Measurements from ENCODE around the gene XRCC3.

XRCC3 gene

DNA sequence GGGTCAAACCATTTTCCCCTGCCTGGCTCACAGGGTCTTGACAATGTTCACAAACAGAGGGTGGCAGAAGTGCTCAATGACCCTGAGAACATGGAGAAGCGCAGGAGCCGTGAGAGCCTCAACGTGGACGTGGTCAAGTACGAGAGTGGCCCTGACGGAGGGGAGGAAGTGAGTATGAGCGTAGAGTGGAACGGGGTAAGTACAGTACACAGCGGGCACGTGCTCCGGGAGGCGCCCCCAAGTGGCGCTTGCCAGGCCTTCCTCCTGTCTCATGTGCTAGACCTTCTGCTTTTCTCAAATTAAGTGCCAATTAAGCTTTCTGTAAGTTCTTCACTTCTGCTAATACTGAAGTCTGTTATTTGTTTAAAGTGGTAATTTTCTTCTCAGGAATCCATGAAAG lies 35.9 kb downstream of the XRCC3 start:
- DNase-seq (ENCODE audit: low spot score) = no peak
- no peaks in the 10 kb centered on the region for H3K4me1 Mint-ChIP-seq (ENCODE audit: low read depth)
- H3K36me3 Mint-ChIP-seq (ENCODE audit: low read depth) = peaks cover 40% of the 10 kb centered on the region
- no peak overlapping the region for H3K4me3 Mint-ChIP-seq
- no peaks in the 10 kb centered on the region for H3K9me3 Mint-ChIP-seq
- peak overlapping the region; percentile 55 for H3K27ac Mint-ChIP-seq
- H3K27me3 Mint-ChIP-seq (ENCODE audit: low read depth) = no peaks in the 10 kb centered on the region

DNA sequence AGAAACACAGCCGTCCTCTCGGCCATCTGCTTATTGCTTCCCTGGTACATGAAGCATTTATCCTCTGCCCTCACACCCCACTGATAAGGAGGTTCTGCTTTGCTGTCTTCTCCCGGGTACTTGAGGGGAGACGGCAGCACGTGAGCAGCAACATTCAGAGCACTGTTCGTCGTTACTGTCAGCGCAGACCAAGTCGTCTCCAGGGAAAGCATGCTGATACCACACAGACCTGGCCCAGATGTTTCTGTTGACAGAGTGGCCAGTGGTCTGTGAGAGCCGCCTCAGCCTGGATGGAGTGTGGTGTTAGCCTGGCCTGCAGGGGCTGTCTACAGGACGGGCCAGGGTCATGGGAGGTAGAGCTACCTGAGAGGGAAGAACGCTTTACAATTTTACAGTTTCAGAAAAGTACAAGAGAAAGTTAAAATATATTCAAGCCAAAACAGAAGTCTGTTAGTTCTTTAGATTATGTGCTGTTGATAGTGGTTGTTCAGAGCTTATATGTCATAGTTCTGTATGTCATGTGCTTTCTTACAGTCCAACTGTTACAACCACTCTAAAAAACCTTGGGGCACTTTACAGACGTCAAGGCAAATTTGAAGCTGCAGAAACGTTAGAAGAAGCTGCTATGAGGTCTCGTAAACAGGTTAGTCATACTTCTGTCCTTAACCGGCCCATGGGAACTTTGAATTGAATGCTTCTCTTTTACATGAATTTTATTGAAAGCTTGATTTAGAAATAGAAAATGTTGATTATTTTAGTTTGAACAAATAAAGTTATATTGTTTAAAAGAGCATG lies 38.2 kb downstream of the XRCC3 start:
- peaks cover 51% of the 10 kb centered on the region for H3K36me3 Mint-ChIP-seq (ENCODE audit: low read depth)
- no peak for DNase-seq (ENCODE audit: low spot score)
- H3K27me3 Mint-ChIP-seq (ENCODE audit: low read depth) = no peaks in the 10 kb centered on the region
- no peak overlapping the region for H3K4me3 Mint-ChIP-seq
- H3K4me1 Mint-ChIP-seq (ENCODE audit: low read depth) = no peaks in the 10 kb centered on the region
- no peaks in the 10 kb centered on the region for H3K9me3 Mint-ChIP-seq
- H3K27ac Mint-ChIP-seq = no peak overlapping the region

DNA sequence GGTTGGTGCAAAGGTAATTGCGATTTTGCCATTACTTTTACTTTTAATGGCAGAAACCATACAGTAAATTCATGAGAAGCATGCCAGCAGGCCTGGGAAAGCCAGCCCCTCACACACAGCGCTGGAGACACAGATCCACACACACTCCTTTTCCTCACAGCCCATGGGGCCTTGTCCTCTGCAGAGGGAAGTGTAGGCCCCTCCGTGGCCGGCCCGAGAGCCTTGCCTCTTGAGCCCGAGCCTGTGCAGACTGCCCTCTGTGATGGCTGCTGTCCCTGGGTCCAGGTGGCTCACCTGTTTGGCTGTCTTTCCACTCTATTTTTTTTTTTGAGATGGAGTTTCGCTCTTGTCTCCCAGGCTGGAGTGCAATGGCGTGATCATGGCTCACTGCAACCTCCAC lies 39.3 kb downstream of the XRCC3 start:
- Mint-ChIP-seq H3K27me3 (ENCODE audit: low read depth) (no peaks in the 10 kb centered on the region), H3K4me3 (no peak overlapping the region), H3K36me3 (ENCODE audit: low read depth) (peaks cover 58% of the 10 kb centered on the region), H3K27ac (no peak overlapping the region), H3K4me1 (ENCODE audit: low read depth) (no peaks in the 10 kb centered on the region), H3K9me3 (no peaks in the 10 kb centered on the region)
- DNase-seq (ENCODE audit: low spot score) = no peak

GRCh38 chr14:103671911-103672310 lies 43.3 kb downstream of the XRCC3 start:
- no peak overlapping the region for H3K4me3 Mint-ChIP-seq
- H3K4me1 Mint-ChIP-seq (ENCODE audit: low read depth) = no peaks in the 10 kb centered on the region
- no peak overlapping the region for H3K27ac Mint-ChIP-seq

GRCh38 chr14:103669370-103669769 lies 45.9 kb downstream of the XRCC3 start:
- Mint-ChIP-seq H3K4me1 (ENCODE audit: low read depth) (no peaks in the 10 kb centered on the region), H3K36me3 (ENCODE audit: low read depth) (peaks cover 41% of the 10 kb centered on the region)

More at GRCh38 chr14:103671911-103672310, 43.3 kb downstream of the XRCC3 start:
- no peaks in the 10 kb centered on the region for H3K9me3 Mint-ChIP-seq
- no peak for DNase-seq (ENCODE audit: low spot score)
- H3K36me3 Mint-ChIP-seq (ENCODE audit: low read depth) = peaks cover 54% of the 10 kb centered on the region
- H3K27me3 Mint-ChIP-seq (ENCODE audit: low read depth) = no peaks in the 10 kb centered on the region

DNA sequence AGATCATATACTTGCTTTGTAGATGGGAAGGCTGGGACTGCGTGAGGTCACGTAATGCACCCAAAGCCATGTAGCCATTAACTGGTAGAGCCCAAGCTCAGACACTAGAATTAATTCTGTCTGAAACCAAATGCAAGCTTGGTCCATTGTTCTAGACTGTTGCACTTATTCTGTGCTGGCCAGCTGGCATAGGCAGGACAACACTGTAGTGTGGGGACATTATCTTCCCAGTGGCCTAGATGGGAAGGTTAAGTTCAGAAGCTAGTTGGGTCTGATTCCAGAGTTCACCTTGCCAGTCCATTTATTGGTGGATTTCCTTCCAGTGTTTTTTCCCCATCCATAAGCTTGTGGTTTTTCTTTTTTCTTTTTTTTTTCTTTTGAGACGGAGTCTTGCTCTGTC lies 47.1 kb downstream of the XRCC3 start:
- Mint-ChIP-seq H3K9me3 (no peaks in the 10 kb centered on the region), H3K4me3 (no peak overlapping the region), H3K4me1 (ENCODE audit: low read depth) (no peaks in the 10 kb centered on the region), H3K27me3 (ENCODE audit: low read depth) (no peaks in the 10 kb centered on the region), H3K27ac (no peak overlapping the region), H3K36me3 (ENCODE audit: low read depth) (peaks cover 39% of the 10 kb centered on the region)
- no peak for DNase-seq (ENCODE audit: low spot score)

More at GRCh38 chr14:103669370-103669769, 45.9 kb downstream of the XRCC3 start:
- Mint-ChIP-seq H3K27me3 (ENCODE audit: low read depth) (no peaks in the 10 kb centered on the region), H3K4me3 (no peak overlapping the region), H3K9me3 (no peaks in the 10 kb centered on the region), H3K27ac (no peak overlapping the region)
- DNase-seq (ENCODE audit: low spot score) = no peak

GRCh38 chr14:103667671-103668070 lies 47.6 kb downstream of the XRCC3 start:
- H3K4me1 Mint-ChIP-seq (ENCODE audit: low read depth) = no peaks in the 10 kb centered on the region
- H3K27ac Mint-ChIP-seq = no peak overlapping the region
- no peaks in the 10 kb centered on the region for H3K9me3 Mint-ChIP-seq
- no peaks in the 10 kb centered on the region for H3K27me3 Mint-ChIP-seq (ENCODE audit: low read depth)
- no peak for DNase-seq (ENCODE audit: low spot score)
- no peak overlapping the region for H3K4me3 Mint-ChIP-seq
- peaks cover 36% of the 10 kb centered on the region for H3K36me3 Mint-ChIP-seq (ENCODE audit: low read depth)

GRCh38 chr14:103663506-103663905 lies 51.7 kb downstream of the XRCC3 start:
- Mint-ChIP-seq H3K9me3 (no peaks in the 10 kb centered on the region), H3K27me3 (ENCODE audit: low read depth) (no peaks in the 10 kb centered on the region), H3K4me1 (ENCODE audit: low read depth) (no peaks in the 10 kb centered on the region), H3K4me3 (no peak overlapping the region), H3K27ac (no peak overlapping the region), H3K36me3 (ENCODE audit: low read depth) (peaks cover 28% of the 10 kb centered on the region)
- DNase-seq (ENCODE audit: low spot score) = no peak

GRCh38 chr14:103662591-103662990 lies 52.7 kb downstream of the XRCC3 start:
- no peak overlapping the region for H3K4me3 Mint-ChIP-seq
- H3K4me1 Mint-ChIP-seq (ENCODE audit: low read depth) = no peaks in the 10 kb centered on the region
- peaks cover 28% of the 10 kb centered on the region for H3K36me3 Mint-ChIP-seq (ENCODE audit: low read depth)
- no peaks in the 10 kb centered on the region for H3K9me3 Mint-ChIP-seq
- no peaks in the 10 kb centered on the region for H3K27me3 Mint-ChIP-seq (ENCODE audit: low read depth)
- no peak for DNase-seq (ENCODE audit: low spot score)
- H3K27ac Mint-ChIP-seq = no peak overlapping the region

DNA sequence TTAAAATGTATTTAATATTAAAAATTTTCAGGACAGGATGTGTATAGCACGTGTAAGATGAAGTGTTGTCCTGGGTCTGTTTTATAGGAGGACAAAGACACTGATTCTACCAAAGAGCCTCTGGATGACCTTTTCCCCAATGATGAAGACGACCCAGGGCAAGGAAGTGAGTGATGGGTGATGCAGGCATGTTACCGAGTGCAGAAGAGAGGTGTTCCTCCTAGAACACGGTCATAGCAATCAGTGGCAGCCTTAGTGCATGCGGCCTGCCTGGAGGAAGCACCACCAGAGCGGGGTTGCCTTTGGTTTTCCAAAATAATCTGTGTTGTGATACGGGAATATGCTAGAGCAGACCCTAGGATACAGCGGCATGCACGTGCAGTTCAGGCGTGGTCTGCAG lies 53.2 kb downstream of the XRCC3 start:
- DNase-seq (ENCODE audit: low spot score) = no peak
- Mint-ChIP-seq H3K9me3 (no peaks in the 10 kb centered on the region), H3K27ac (no peak overlapping the region), H3K4me1 (ENCODE audit: low read depth) (no peaks in the 10 kb centered on the region), H3K4me3 (no peak overlapping the region), H3K36me3 (ENCODE audit: low read depth) (peaks cover 30% of the 10 kb centered on the region), H3K27me3 (ENCODE audit: low read depth) (no peaks in the 10 kb centered on the region)

GRCh38 chr14:103659631-103660030 lies 55.6 kb downstream of the XRCC3 start:
- H3K27me3 Mint-ChIP-seq (ENCODE audit: low read depth) = no peaks in the 10 kb centered on the region

GRCh38 chr14:103657471-103657870 lies 57.8 kb downstream of the XRCC3 start:
- no peak overlapping the region for H3K4me3 Mint-ChIP-seq
- no peaks in the 10 kb centered on the region for H3K27me3 Mint-ChIP-seq (ENCODE audit: low read depth)
- no peaks in the 10 kb centered on the region for H3K9me3 Mint-ChIP-seq
- H3K4me1 Mint-ChIP-seq (ENCODE audit: low read depth) = no peaks in the 10 kb centered on the region
- peaks cover 42% of the 10 kb centered on the region for H3K36me3 Mint-ChIP-seq (ENCODE audit: low read depth)
- no peak for DNase-seq (ENCODE audit: low spot score)
- H3K27ac Mint-ChIP-seq = no peak overlapping the region

More at GRCh38 chr14:103659631-103660030, 55.6 kb downstream of the XRCC3 start:
- no peaks in the 10 kb centered on the region for H3K9me3 Mint-ChIP-seq
- no peak overlapping the region for H3K27ac Mint-ChIP-seq
- H3K36me3 Mint-ChIP-seq (ENCODE audit: low read depth) = peaks cover 39% of the 10 kb centered on the region
- no peak for DNase-seq (ENCODE audit: low spot score)
- no peaks in the 10 kb centered on the region for H3K4me1 Mint-ChIP-seq (ENCODE audit: low read depth)
- no peak overlapping the region for H3K4me3 Mint-ChIP-seq

- H3K27ac Mint-ChIP-seq = no peak overlapping the region
- H3K4me1 Mint-ChIP-seq (ENCODE audit: low read depth) = no peaks in the 10 kb centered on the region
- peaks cover 38% of the 10 kb centered on the region for H3K36me3 Mint-ChIP-seq (ENCODE audit: low read depth)
- no peak for DNase-seq (ENCODE audit: low spot score)
- no peak overlapping the region for H3K4me3 Mint-ChIP-seq
- no peaks in the 10 kb centered on the region for H3K27me3 Mint-ChIP-seq (ENCODE audit: low read depth)
- H3K9me3 Mint-ChIP-seq = no peaks in the 10 kb centered on the region
Measured at GRCh38 chr14:103656756-103657133, 58.5 kb downstream of the XRCC3 start.

GRCh38 chr14:103656031-103656755 lies 59.1 kb downstream of the XRCC3 start:
- H3K27me3 Mint-ChIP-seq (ENCODE audit: low read depth) = no peaks in the 10 kb centered on the region
- no peak overlapping the region for H3K27ac Mint-ChIP-seq
- DNase-seq (ENCODE audit: low spot score) = no peak
- no peaks in the 10 kb centered on the region for H3K4me1 Mint-ChIP-seq (ENCODE audit: low read depth)
- peaks cover 36% of the 10 kb centered on the region for H3K36me3 Mint-ChIP-seq (ENCODE audit: low read depth)
- no peaks in the 10 kb centered on the region for H3K9me3 Mint-ChIP-seq
- no peak overlapping the region for H3K4me3 Mint-ChIP-seq

Data from T-helper 2 cell treated with Interferon-gamma antibody and Interleukin-4, amounts not matched to agents 5 μg/mL and 100 μg/mL, for 36 hours (primary cell).